ENCODE measurements around the gene ATP2B1.

The ATP2B1 gene

GRCh38 chr12:89650239-89650638, 58.4 kb downstream of the ATP2B1 start:
- DNase-seq, result no peak

- DNase-seq, result no peak
These were observed 58.8 kb downstream of the ATP2B1 start for GRCh38 chr12:89649820-89650219.

GRCh38 chr12:89649139-89649538, 59.5 kb downstream of the ATP2B1 start:
- peak; percentile 42 for DNase-seq

- peak; percentile 87 for DNase-seq
These were observed 60.3 kb downstream of the ATP2B1 start for GRCh38 chr12:89648211-89648930.

GRCh38 chr12:89645434-89645833, 63.2 kb downstream of the ATP2B1 start:
- no peak for DNase-seq

GRCh38 chr12:89642959-89643358, 65.7 kb downstream of the ATP2B1 start:
- no peak for DNase-seq

GRCh38 chr12:89636776-89637160, 71.9 kb downstream of the ATP2B1 start:
- DNase-seq, result no peak

- no peak for DNase-seq
These were observed 72.4 kb downstream of the ATP2B1 start for GRCh38 chr12:89636052-89636775.

- no peak for DNase-seq
These were observed 74.1 kb downstream of the ATP2B1 start for GRCh38 chr12:89634508-89634907.

- DNase-seq, result no peak
These were observed 75.9 kb downstream of the ATP2B1 start for GRCh38 chr12:89632778-89633177.

- no peak for DNase-seq
These were observed 86.5 kb downstream of the ATP2B1 start for GRCh38 chr12:89622115-89622514.

- DNase-seq, result peak; percentile 41
These were observed 87.1 kb downstream of the ATP2B1 start for GRCh38 chr12:89621521-89621920.

GRCh38 chr12:89619764-89620163, 88.9 kb downstream of the ATP2B1 start:
- no peak for DNase-seq

- DNase-seq, result peak; percentile 10
These were observed 90.3 kb downstream of the ATP2B1 start for GRCh38 chr12:89618113-89618862.

- no peak for DNase-seq
These were observed 98.3 kb downstream of the ATP2B1 start for GRCh38 chr12:89610366-89610765.

- DNase-seq, result no peak
These were observed 105.0 kb downstream of the ATP2B1 start for GRCh38 chr12:89603678-89604077.

- no peak for DNase-seq
These were observed 110.9 kb downstream of the ATP2B1 start for GRCh38 chr12:89597770-89598169.

GRCh38 chr12:89597210-89597609, 111.4 kb downstream of the ATP2B1 start:
- DNase-seq, result no peak

- no peak for DNase-seq
These were observed 114.8 kb downstream of the ATP2B1 start for GRCh38 chr12:89593873-89594272.

GRCh38 chr12:89593233-89593632, 115.4 kb downstream of the ATP2B1 start:
- peak; percentile 64 for DNase-seq

GRCh38 chr12:89589753-89590152, 118.9 kb downstream of the ATP2B1 start:
- DNase-seq, result no peak

- no peak for DNase-seq
These were observed 130.1 kb downstream of the ATP2B1 start for GRCh38 chr12:89578499-89578898.

- DNase-seq, result no peak
These were observed 131.9 kb downstream of the ATP2B1 start for GRCh38 chr12:89576572-89577220.

All from hematopoietic multipotent progenitor cell treated with erythropoietin and hydrocortisone succinate and interleukin-3 and kit ligand, for 6 days (in vitro differentiated cells).